Central memory CD4-positive, alpha-beta T cell (primary cell): ENCODE results near the gene BARHL1.

Source experiments
- DNase-seq: peaks from one replicate; pipeline ENCODE4 v3.0.0; 2022

The BARHL1 gene

GRCh38 chr9:132626285-132626684 is 43.9 kb downstream of the BARHL1 start:
- no peak for DNase-seq

GRCh38 chr9:132627106-132627505 is 44.7 kb downstream of the BARHL1 start:
- DNase-seq = no peak

GRCh38 chr9:132627594-132627993 is 45.2 kb downstream of the BARHL1 start:
- no peak for DNase-seq

GRCh38 chr9:132628746-132629145 is 46.3 kb downstream of the BARHL1 start:
- DNase-seq = no peak

GRCh38 chr9:132630116-132630515 is 47.7 kb downstream of the BARHL1 start:
- no peak for DNase-seq

- DNase-seq = no peak
Measured at GRCh38 chr9:132630811-132631210, 48.4 kb downstream of the BARHL1 start.

- DNase-seq = no peak
Measured at GRCh38 chr9:132631280-132631679, 48.9 kb downstream of the BARHL1 start.

- DNase-seq = no peak
Measured at GRCh38 chr9:132631685-132632084, 49.3 kb downstream of the BARHL1 start.

GRCh38 chr9:132632413-132633129 is 50.2 kb downstream of the BARHL1 start:
- no peak for DNase-seq

GRCh38 chr9:132634327-132634726 is 51.9 kb downstream of the BARHL1 start:
- DNase-seq = no peak

- DNase-seq = no peak
Measured at GRCh38 chr9:132637351-132637750, 54.9 kb downstream of the BARHL1 start.

- no peak for DNase-seq
Measured at GRCh38 chr9:132637801-132638200, 55.4 kb downstream of the BARHL1 start.

GRCh38 chr9:132638240-132638639 is 55.8 kb downstream of the BARHL1 start:
- no peak for DNase-seq

GRCh38 chr9:132639322-132639721 is 56.9 kb downstream of the BARHL1 start:
- DNase-seq = no peak
